NCI-H1092 treated with DMSO at 0.1 percent for 48 hours (cell line): ENCODE measurements around the gene DIPK1C.

Experiments used
- DNase-seq: peaks from one replicate; lab custom pipeline; 2025; lab: John Stamatoyannopoulos, UW

The DIPK1C gene

GRCh38 chr18:74388227-74388626 lies 68.9 kb downstream of the DIPK1C start:
- DNase-seq, result no peak

GRCh38 chr18:74387383-74387782 lies 69.7 kb downstream of the DIPK1C start:
- DNase-seq, result no peak
